Measurements from ENCODE around the gene SESTD1.

Gene SESTD1

DNA sequence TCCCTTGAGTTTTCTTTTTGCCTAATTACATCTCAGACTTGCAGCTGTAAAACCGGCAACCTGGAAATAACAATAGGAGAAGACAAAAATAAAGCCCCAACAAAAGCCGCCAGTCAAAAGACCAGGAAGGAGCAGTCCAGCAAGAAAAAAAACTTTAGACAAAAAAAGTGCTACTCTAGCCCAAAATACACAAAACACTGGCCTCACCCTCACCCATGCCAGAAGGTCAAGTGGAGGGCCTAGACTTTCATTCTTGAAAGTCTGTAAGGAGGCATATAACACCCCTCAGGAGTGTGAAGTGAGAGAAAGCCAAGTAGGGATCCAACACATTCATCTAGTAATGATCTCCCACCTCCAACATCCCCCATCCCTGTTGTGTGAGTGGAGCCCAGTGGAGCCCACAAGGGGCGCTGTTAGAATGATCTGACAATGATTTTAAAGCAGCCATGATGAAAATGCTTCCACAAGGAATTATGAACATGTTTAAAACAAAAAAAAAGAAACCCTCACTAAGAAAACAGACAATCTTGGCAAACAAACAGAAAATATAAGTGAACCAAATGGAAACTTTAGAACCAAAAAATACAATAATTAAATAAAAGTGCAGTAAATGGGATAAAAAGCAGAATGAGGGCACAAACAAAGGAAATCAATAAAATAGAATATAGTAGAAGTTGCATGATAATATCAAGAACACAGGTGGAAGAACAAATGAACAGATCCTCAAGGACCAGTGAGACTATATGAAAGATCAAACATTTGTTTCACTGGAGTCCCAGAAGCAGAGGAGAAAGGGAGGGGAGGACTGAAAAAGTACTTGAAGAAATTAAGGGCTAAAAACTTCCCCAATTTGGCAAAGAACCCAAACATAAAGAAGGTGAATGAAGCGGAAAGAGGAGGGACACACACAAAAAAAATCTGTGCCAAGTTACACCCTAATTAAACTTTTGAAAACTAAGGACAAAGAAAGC lies 23.9 kb downstream of the SESTD1 start:
- ChIA-PET CTCF (interaction anchor here (0.7 kb wide), 1 partner anchor 570 kb away, joined by 4 read pairs; no protein-coding TSS in a partner anchor), POLR2A (ENCODE audit: low non-redundant PET) (no interaction called here)
- no peak overlapping the region for H3K27ac ChIP-seq
- no peak for DNase-seq (ENCODE audit: low spot score)
- no peak for TF ChIP-seq CTCF (conservative IDR thresholded peaks at IDR 0.05; ENCODE audit: low read depth)

GRCh38 chr2:179239838-179240237 lies 24.8 kb downstream of the SESTD1 start:
- no peak for DNase-seq (ENCODE audit: low spot score)
- ChIA-PET POLR2A (ENCODE audit: low non-redundant PET) (no interaction called here), CTCF (no interaction called here)
- no peak for TF ChIP-seq CTCF (conservative IDR thresholded peaks at IDR 0.05; ENCODE audit: low read depth)
- no peak overlapping the region for H3K27ac ChIP-seq

GRCh38 chr2:179239195-179239594 lies 25.4 kb downstream of the SESTD1 start:
- H3K27ac ChIP-seq = no peak overlapping the region
- peak; percentile 58 for DNase-seq (ENCODE audit: low spot score)
- CTCF ChIA-PET = no interaction called here
- POLR2A ChIA-PET (ENCODE audit: low non-redundant PET) = no interaction called here
- TF ChIP-seq CTCF (conservative IDR thresholded peaks at IDR 0.05; ENCODE audit: low read depth) = no peak

DNA sequence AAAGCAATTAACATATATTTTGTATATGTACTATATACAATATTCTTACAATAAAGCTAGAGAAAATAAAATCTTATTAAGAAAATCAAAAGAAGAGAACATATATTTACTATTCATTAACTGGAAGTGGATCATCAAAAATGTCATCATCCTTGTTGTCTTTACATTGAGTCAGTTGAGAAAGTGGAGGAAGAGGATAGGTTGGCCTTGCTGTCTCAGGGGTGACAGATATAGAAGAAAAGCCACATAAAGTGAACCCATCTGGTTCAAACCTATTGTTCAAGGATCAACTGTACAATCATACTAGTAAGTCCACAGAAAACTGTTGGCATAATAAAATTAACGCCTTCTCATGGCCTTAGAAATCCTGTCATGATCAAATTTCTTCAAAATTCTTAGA lies 26.6 kb downstream of the SESTD1 start:
- ChIA-PET POLR2A (ENCODE audit: low non-redundant PET) (no interaction called here), CTCF (no interaction called here)

DNA sequence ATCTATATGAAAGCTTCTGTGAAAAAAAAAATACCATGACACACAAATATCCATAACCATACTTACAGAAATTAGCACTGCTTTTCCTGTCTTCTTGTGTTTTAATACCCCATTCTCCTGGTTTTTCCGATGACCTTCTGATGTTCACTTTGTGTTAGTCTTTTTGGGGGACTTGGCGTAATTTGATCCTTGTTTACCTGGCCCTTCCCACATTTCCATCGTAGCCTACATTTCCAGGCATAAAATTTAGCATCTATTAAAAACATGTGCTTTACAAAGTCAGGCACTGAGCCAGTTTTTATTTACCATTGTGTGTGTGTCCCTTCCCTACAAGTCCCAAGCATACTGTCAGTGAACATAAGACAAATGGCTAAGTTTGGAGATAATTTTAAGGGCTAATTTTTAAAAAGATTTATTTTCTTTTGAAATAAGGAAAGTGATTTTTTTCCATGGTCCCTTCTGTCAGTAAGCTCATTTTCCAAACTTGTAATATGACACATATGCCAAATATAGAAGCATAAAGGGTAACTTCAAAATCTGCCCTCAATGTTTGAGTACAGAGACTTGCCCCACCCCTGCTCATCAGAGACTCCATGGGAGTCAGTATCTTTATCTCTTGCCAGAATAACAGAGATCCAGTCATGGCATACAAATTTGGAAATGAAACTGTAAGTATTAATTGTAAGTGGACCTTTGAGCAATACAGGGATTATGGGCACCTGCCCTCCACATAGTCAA lies 27.3 kb downstream of the SESTD1 start:
- POLR2A ChIA-PET (ENCODE audit: low non-redundant PET) = no interaction called here
- DNase-seq (ENCODE audit: low spot score) = no peak
- CTCF ChIA-PET = no interaction called here
- no peak for TF ChIP-seq CTCF (conservative IDR thresholded peaks at IDR 0.05; ENCODE audit: low read depth)
- no peak overlapping the region for H3K27ac ChIP-seq

More for the DNA sequence above, 26.6 kb downstream of the SESTD1 start:
- H3K27ac ChIP-seq = no peak overlapping the region
- no peak for TF ChIP-seq CTCF (conservative IDR thresholded peaks at IDR 0.05; ENCODE audit: low read depth)
- DNase-seq (ENCODE audit: low spot score) = no peak

- no peak for DNase-seq (ENCODE audit: low spot score)
- no peak for TF ChIP-seq CTCF (conservative IDR thresholded peaks at IDR 0.05; ENCODE audit: low read depth)
- H3K27ac ChIP-seq = no peak overlapping the region
- ChIA-PET POLR2A (ENCODE audit: low non-redundant PET) (no interaction called here), CTCF (interaction anchor here (0.9 kb wide), 1 partner anchor 292 kb away, joined by 3 read pairs; no protein-coding TSS in a partner anchor)
Observed at GRCh38 chr2:179235463-179236108, 29.0 kb downstream of the SESTD1 start.

All from RWPE1 (cell line).